ENCODE data around the gene MAD2L1BP.

DNA sequence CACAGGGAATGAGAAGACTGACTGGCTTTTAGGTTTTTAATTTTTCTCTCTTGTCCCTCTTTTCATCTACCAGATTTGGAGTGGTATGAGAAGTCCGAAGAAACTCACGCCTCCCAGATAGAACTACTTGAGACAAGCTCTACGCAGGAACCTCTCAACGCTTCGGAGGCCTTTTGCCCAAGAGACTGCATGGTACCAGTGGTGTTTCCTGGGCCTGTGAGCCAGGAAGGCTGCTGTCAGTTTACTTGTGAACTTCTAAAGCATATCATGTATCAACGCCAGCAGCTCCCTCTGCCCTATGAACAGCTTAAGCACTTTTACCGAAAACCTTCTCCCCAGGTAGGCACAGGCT, 644 bp downstream of the MAD2L1BP start:
- TF ChIP-seq, protein P1, sequence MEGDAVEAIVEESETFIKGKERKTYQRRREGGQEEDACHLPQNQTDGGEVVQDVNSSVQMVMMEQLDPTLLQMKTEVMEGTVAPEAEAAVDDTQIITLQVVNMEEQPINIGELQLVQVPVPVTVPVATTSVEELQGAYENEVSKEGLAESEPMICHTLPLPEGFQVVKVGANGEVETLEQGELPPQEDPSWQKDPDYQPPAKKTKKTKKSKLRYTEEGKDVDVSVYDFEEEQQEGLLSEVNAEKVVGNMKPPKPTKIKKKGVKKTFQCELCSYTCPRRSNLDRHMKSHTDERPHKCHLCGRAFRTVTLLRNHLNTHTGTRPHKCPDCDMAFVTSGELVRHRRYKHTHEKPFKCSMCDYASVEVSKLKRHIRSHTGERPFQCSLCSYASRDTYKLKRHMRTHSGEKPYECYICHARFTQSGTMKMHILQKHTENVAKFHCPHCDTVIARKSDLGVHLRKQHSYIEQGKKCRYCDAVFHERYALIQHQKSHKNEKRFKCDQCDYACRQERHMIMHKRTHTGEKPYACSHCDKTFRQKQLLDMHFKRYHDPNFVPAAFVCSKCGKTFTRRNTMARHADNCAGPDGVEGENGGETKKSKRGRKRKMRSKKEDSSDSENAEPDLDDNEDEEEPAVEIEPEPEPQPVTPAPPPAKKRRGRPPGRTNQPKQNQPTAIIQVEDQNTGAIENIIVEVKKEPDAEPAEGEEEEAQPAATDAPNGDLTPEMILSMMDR (IDR thresholded peaks at IDR 0.05): no peak
- no peak for TF ChIP-seq ZFX (IDR thresholded peaks at IDR 0.05; ENCODE audit: borderline replicate concordance)

All from 22Rv1 (cell line).